ENCODE results near the gene ITGB2.
A peak's percentile ranks its signal among the peaks of the same experiment; 100 is the strongest.

Gene ITGB2

GRCh38 chr21:44920694-44921604, at the start of gene ITGB2:
Gene ITGB2, minus strand, starts transcription at chr21:44920899. Its CDS starts 10,117 bp downstream, at chr21:44910782.
- Mint-ChIP-seq H3K27ac (peak within 1 kb of the TSS; percentile 96), H3K4me1 (peaks cover 81% of the 10 kb centered on the region), H3K4me3 (peak within 1 kb of the TSS; percentile 98), H3K36me3 (peaks cover 62% of the 10 kb centered on the region), H3K9me3 (no peaks in the 10 kb centered on the region)
- peak; percentile 88 for ATAC-seq
- DNase-seq (ENCODE audit: low spot score in 2 of 2): peak; percentile 33 to 78

- Mint-ChIP-seq H3K4me1 (peaks cover 23% of the 10 kb centered on the region), H3K4me3 (no peak overlapping the region), H3K27ac (peak overlapping the region; percentile 45), H3K36me3 (peaks cover 35% of the 10 kb centered on the region), H3K9me3 (no peaks in the 10 kb centered on the region)
- DNase-seq (ENCODE audit: low spot score in 2 of 2) (no peak), ATAC-seq (no peak)
Observed at GRCh38 chr21:44969931-44970755, 49.4 kb upstream of the ITGB2 start.

DNA sequence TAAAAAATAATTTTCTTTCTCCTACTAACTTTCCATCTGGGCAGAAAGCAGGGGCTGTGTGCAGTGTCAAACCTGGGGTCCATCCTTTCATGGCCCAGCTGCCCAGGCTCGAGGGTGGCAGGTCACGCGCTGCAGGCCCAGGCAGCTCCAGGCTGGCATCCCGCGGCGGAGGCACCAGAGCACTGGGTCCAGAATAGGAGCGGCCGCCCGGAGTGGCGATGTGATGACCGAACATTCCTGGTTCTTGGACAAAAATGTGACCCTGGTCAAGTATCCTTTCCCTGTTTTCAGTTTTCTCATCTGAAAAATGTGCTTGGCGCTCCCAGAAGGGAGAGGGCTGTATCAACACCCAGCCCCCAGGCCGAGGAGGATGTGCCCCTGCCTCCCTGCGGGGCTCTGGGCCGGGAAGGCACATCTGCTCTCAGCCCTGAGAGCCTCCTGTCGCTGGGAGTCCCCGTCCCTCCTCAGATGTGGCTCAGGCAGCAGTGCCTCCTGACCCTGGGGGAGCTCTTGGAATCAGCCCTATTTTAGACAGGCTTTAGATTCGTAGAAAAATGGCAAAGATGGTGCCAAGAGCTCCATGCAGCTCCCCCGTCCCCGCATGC, 48.5 kb upstream of the ITGB2 start:
- DNase-seq (ENCODE audit: low spot score in 2 of 2) (no peak), ATAC-seq (no peak)
- Mint-ChIP-seq H3K9me3 (no peaks in the 10 kb centered on the region), H3K36me3 (peaks cover 41% of the 10 kb centered on the region), H3K4me1 (peaks cover 33% of the 10 kb centered on the region), H3K27ac (no peak overlapping the region), H3K4me3 (no peak overlapping the region)

DNA sequence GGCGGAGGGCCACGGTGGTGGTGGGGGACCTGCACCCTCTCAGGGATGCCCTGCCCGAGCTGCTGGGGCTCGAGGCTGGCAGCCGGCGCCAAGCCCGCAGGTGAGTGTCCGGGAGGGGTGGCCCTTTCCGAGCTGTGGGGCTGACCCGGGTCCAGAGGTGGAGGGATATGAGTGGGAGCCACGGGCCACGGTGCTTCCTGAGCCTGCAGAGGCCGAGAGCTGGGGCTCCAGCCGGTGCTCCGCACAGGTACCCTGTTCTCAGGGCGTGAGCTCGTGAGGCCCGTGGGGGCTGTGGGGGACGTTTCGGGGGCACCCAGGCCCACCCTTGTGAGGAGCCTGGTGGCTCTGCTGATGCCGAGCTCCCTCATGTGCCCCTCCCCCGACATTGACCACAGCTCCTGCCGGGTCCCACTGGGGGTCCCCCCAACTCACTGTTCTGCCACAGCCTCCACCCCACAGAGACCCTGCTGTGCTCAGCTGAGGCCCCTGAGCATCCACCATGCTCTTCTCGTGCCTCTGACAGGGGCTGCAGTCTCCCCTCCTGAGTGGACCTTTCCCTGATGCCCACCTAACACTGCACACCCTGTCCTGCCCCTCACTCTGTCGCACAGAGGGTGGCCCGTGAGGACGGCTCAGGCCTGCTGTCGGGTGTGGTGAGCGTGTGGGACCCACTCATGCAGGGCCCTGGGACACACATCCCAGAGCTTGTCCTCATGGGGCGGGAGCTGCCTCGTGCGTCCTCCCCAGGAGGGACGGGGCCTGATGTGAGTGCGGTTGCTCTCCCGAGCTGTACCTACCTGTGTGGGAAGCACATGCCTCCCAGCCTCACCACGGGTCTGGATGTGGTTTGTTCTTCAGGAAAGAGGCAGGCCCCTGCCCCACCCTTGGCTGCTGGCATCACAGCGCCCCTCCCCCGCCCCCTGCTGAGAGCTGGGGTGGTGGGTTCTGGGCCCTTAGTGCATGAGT, 46.7 kb upstream of the ITGB2 start:
- no peak overlapping the region for H3K4me3 Mint-ChIP-seq
- peaks cover 58% of the 10 kb centered on the region for H3K36me3 Mint-ChIP-seq
- DNase-seq (ENCODE audit: low spot score in 2 of 2): no peak
- no peak overlapping the region for H3K27ac Mint-ChIP-seq
- ATAC-seq: no peak
- peaks cover 40% of the 10 kb centered on the region for H3K4me1 Mint-ChIP-seq
- no peaks in the 10 kb centered on the region for H3K9me3 Mint-ChIP-seq

GRCh38 chr21:44966135-44967081, 45.7 kb upstream of the ITGB2 start:
- peaks cover 68% of the 10 kb centered on the region for H3K36me3 Mint-ChIP-seq
- H3K27ac Mint-ChIP-seq: no peak overlapping the region
- H3K4me1 Mint-ChIP-seq: peaks cover 40% of the 10 kb centered on the region
- no peak for ATAC-seq
- no peaks in the 10 kb centered on the region for H3K9me3 Mint-ChIP-seq
- no peak overlapping the region for H3K4me3 Mint-ChIP-seq
- no peak for DNase-seq (ENCODE audit: low spot score in 2 of 2)

DNA sequence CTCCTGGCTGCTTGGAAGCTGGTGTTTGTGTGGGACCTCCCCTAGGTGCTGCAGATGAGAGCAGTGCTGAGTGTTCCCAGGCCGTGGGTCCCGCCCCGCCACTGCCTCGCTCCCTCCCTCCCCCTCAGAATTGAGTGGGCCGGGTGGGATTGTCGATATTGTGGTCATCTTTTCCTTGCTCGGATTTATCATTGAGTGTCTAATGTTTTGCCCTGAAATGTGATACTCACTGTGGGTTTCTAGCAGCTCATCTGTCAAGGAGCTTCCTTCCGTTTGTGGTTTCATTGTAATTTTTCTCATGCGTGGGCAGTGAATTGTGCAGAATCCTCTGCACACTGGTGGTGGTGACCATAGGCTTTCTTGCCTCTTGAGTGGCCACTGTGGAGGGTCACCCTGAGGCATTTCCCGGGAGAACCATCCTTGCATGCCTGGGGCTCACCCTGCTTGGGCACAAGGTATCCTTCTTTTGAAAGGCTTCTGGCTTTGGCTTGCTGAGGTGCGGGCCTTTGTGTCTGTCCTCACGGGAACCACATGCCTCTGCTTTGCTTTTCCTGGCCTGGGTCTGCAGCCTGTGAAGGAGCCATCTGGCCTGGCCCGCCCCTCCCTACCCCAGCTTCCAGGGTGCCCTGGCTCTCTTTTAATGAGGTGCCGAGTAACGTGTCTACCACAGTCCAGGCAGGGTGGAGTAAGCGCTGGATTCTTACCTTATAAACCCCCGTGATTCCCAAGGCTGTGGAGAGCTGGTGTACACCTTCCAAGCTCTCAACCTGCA, 44.7 kb upstream of the ITGB2 start:
- H3K4me1 Mint-ChIP-seq: peaks cover 40% of the 10 kb centered on the region
- H3K9me3 Mint-ChIP-seq: no peaks in the 10 kb centered on the region
- no peak overlapping the region for H3K27ac Mint-ChIP-seq
- H3K4me3 Mint-ChIP-seq: peak overlapping the region; percentile 10
- ATAC-seq (peak; percentile 81), DNase-seq (ENCODE audit: low spot score in 2 of 2) (no peak)
- peaks cover 77% of the 10 kb centered on the region for H3K36me3 Mint-ChIP-seq

DNA sequence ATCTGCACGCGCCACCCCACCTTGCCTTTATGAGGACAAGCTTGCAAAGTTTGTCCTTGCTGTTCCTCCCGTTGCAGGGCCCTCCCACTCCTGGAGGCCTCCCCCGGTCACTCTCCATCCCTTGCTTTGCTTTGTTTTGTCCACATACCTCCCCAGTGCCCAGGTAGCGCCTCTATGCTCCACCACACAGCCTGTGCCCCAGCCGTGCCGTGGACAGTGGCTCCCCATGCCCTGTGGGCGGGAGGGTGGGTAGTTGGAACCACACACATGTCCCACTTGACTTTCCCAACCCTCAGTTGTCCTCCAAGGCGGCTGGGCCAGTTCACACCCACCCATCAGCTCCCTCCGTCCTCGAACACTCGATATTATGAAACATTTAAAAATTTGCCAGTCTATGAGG, 43.7 kb upstream of the ITGB2 start:
- no peak for ATAC-seq
- no peak for DNase-seq (ENCODE audit: low spot score in 2 of 2)
- Mint-ChIP-seq H3K4me1 (peaks cover 36% of the 10 kb centered on the region), H3K36me3 (peaks cover 79% of the 10 kb centered on the region), H3K4me3 (no peak overlapping the region), H3K9me3 (no peaks in the 10 kb centered on the region), H3K27ac (no peak overlapping the region)

DNA sequence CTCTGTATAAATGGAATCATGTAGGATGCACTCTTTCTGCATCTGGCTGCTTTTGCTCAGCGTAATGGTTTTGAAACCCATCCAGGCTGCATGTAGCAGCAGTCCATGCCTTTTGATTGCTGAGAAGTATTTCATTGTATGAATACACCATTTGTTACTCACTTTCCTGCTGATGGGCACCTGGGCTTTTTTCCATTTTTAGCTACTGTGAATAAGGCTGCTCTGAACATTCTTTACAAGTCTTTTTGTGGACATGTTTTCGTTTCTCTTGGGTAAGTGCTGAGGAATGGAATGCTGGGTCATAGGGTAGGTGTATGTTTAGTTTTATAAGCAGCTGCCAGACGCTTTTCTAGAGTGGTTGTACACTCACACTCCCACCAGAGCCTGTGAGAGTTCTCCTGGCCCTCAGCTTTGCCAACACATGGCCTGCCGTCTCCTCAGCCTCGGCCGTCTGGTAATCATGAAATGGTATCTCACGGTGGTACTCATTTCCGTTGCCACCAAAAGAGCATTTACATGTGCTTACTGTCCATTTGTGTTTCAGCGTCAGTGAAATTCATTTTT, 41.8 kb upstream of the ITGB2 start:
- DNase-seq (ENCODE audit: low spot score in 2 of 2) (no peak), ATAC-seq (no peak)
- H3K4me3 Mint-ChIP-seq: no peak overlapping the region
- H3K4me1 Mint-ChIP-seq: peaks cover 35% of the 10 kb centered on the region
- peaks cover 84% of the 10 kb centered on the region for H3K36me3 Mint-ChIP-seq
- no peaks in the 10 kb centered on the region for H3K9me3 Mint-ChIP-seq
- no peak overlapping the region for H3K27ac Mint-ChIP-seq

DNA sequence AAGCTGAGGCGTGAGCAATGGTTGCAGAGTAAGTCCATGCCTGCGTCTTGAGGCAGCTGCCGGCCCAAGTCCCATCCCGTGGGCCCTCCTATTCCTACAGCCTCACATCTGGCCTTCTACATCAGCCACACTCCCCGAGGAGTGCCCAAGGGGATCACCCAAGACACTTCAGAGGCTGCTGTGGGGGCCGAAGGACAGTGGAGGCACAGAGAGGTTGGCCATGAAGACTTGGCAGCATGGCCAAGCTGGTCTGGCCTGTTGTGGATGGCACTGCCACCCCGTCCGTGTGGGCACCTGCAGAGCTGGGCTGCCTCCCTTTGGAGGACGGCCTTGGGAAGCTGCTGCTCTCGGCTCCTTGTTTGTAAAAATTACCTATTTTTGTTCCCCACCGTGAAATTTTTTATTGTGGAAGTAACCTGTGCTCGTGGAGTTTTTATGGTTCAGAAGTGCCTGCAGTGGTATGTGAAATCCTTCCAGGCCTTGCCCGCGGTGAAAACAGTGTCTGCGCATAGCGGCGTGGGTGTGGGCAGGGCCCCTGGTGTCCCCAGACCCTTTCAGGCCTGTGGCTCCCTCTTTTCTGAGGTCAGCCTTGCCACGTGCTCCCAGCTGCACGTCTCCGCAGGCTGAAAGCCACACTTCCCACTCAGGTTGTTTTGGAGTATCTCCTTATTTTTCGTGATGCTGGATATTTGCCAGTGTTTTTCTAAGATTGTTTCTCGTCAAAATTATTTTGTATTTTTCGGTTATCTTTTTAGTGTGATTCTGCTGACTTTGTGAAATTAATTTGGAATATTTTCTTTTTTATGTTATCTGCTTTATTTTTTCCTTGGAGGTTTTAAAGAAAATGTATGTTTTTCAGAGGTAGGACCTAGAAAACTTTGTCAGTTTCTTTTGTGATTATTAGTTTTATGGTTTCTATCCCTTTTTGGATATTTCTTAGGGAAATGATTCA, 39.7 kb upstream of the ITGB2 start:
- peaks cover 34% of the 10 kb centered on the region for H3K4me1 Mint-ChIP-seq
- H3K36me3 Mint-ChIP-seq: peaks cover 92% of the 10 kb centered on the region
- no peak overlapping the region for H3K27ac Mint-ChIP-seq
- no peaks in the 10 kb centered on the region for H3K9me3 Mint-ChIP-seq
- no peak overlapping the region for H3K4me3 Mint-ChIP-seq
- no peak for DNase-seq (ENCODE audit: low spot score in 2 of 2)
- ATAC-seq: no peak

DNA sequence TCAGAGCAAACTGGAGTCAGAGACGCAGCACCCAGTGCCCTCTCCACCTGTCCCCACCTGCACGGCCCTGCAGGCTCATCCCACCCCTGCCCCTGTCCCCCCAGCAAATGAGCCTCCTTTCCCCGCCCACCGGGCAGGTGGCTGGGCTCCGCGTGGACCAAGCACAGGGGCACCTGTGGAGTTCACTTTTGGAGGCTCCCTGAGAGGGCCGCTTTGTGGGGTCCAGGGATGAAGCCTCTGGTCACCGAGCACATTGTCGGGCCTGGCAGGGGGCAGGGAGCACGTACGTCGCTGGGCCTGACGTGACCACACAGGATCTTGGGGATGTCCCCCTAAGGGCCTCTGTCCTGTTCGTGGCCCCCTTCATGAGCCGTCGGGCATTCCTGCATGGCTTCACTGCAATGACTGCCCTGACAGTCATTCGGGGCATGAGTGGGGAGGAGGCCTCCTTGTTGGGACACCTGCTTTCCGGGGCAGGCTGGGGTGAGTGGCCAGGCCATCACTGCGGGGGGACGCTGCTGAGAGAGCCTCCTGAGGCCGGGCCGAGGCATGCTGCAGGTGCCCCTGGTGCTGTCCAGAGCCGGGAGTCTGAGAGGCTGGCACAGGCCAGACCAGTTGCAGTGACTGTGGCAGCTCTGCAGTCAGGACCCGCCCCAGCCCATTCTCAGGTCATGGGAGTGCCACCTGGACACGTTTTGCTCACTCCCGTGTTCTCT, 38.8 kb upstream of the ITGB2 start:
- no peaks in the 10 kb centered on the region for H3K9me3 Mint-ChIP-seq
- peaks cover 95% of the 10 kb centered on the region for H3K36me3 Mint-ChIP-seq
- no peak overlapping the region for H3K4me3 Mint-ChIP-seq
- DNase-seq (ENCODE audit: low spot score in 2 of 2) (no peak), ATAC-seq (no peak)
- peaks cover 28% of the 10 kb centered on the region for H3K4me1 Mint-ChIP-seq
- no peak overlapping the region for H3K27ac Mint-ChIP-seq

- DNase-seq (ENCODE audit: low spot score in 2 of 2): no peak
- Mint-ChIP-seq H3K4me3 (no peak overlapping the region), H3K9me3 (no peaks in the 10 kb centered on the region), H3K4me1 (peaks cover 25% of the 10 kb centered on the region), H3K27ac (no peak overlapping the region), H3K36me3 (peaks cover 89% of the 10 kb centered on the region)
- ATAC-seq: no peak
Observed at GRCh38 chr21:44958471-44959191, 37.9 kb upstream of the ITGB2 start.
